Measurements from ENCODE around the gene KCNMB3.

The KCNMB3 gene, protein sequence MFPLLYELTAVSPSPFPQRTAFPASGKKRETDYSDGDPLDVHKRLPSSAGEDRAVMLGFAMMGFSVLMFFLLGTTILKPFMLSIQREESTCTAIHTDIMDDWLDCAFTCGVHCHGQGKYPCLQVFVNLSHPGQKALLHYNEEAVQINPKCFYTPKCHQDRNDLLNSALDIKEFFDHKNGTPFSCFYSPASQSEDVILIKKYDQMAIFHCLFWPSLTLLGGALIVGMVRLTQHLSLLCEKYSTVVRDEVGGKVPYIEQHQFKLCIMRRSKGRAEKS

DNA sequence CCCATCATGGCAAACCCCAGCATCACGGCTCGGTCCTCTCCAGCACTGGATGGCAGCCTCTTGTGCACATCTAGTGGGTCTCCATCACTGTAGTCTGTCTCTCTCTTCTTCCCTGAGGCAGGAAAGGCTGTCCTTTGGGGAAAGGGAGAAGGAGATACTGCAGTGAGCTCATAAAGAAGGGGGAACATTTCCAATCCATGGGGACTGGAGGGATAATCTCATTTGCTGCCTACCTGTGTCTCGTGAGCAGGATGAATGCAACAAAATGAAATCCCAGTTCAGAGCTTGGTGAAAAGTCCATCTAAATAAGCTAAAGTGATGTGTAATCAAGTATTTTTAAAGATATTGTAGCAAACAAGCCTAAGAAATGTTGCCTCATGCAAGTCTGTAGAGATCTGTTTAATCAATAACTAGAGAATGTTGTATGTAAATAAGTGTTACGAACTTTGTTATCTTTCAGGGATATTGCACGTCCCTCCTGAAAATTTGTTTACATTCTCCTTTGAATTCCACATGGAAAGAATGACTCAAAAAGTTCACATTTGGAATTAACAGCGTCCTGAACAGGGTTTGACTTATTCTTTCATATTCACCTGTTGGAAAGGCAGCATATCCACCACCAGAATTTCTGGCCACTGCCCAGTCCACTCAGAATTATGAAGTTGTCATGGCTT, at the start of gene KCNMB3:
Gene KCNMB3 (minus strand): TSS at position 312 of the 674 bp plus-strand sequence. CDS start 124 bp downstream, at position 188.
- no peak within 1 kb of the TSS for H2AFZ ChIP-seq (ENCODE audit: low read length, unreplicated experiment)
- H3K27me3 ChIP-seq (ENCODE audit: insufficient read depth, low read length) = no peaks in the 10 kb centered on the region
- peaks cover 5% of the 10 kb centered on the region for H3K79me2 ChIP-seq (ENCODE audit: control insufficient read depth, insufficient read depth, low read length, unreplicated experiment)
- H3K36me3 ChIP-seq (ENCODE audit: insufficient read depth, low read length) = peaks cover 8% of the 10 kb centered on the region; the same call in 1 of the 2 replicates
- H3K4me3 ChIP-seq (ENCODE audit: low read depth, low read length) = no peak within 1 kb of the TSS
- no peak within 1 kb of the TSS for H3K27ac ChIP-seq (ENCODE audit: low read depth, low read length)
- no peaks in the 10 kb centered on the region for H3K4me1 ChIP-seq (ENCODE audit: control insufficient read depth, insufficient read depth, low read length, unreplicated experiment)

DNA sequence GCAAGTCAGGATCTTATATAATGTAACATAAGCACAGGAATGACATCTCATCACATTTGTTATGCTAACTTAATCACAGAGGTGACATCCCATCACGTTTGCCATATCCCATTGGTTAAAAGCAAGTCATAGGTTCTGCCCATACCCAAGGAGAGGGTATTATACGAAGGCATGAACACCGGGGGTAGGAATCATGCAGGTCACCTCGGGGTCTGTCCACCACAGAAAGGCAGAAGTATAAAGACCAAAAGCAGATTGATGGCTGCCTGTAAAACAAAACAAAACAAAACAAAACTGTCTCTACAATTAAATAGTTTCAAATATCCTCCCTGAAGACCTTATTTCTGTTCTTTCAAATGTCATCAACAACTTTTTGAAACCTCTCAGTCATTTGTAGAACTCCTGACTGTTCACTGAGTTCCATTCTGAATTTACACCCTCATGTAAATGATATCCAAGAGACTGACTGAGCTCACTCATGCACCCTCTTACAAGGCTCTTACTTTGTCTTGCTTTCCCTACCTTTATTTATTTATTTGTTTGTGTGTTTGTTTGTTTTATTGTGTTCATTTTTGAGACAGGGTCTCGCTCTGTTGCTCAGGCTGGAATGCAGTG, 49.2 kb upstream of the KCNMB3 start:
- Histone ChIP-seq H3K79me2 (ENCODE audit: control insufficient read depth, insufficient read depth, low read length, unreplicated experiment) (no peaks in the 10 kb centered on the region), H3K4me1 (ENCODE audit: control insufficient read depth, insufficient read depth, low read length, unreplicated experiment) (peaks cover 10% of the 10 kb centered on the region), H3K27ac (ENCODE audit: low read depth, low read length) (no peak overlapping the region), H3K36me3 (ENCODE audit: insufficient read depth, low read length) (no peaks in the 10 kb centered on the region), H3K4me3 (ENCODE audit: low read depth, low read length) (no peak overlapping the region), H2AFZ (ENCODE audit: low read length, unreplicated experiment) (no peak overlapping the region), H3K27me3 (ENCODE audit: insufficient read depth, low read length) (no peaks in the 10 kb centered on the region)

GRCh38 chr3:179299316-179299715, 48.4 kb upstream of the KCNMB3 start:
- H3K27ac ChIP-seq (ENCODE audit: low read depth, low read length) = no peak overlapping the region
- 0 out of 2 replicates have a peak, but pooled peaks cover 3% of the 10 kb centered on the region for H3K27me3 ChIP-seq (ENCODE audit: insufficient read depth, low read length)
- H3K79me2 ChIP-seq (ENCODE audit: control insufficient read depth, insufficient read depth, low read length, unreplicated experiment) = no peaks in the 10 kb centered on the region
- no peak overlapping the region for H2AFZ ChIP-seq (ENCODE audit: low read length, unreplicated experiment)
- H3K36me3 ChIP-seq (ENCODE audit: insufficient read depth, low read length) = no peaks in the 10 kb centered on the region
- H3K4me3 ChIP-seq (ENCODE audit: low read depth, low read length) = no peak overlapping the region
- peaks cover 3% of the 10 kb centered on the region for H3K4me1 ChIP-seq (ENCODE audit: control insufficient read depth, insufficient read depth, low read length, unreplicated experiment)

GRCh38 chr3:179297971-179298725, 47.2 kb upstream of the KCNMB3 start:
- Histone ChIP-seq H2AFZ (ENCODE audit: low read length, unreplicated experiment) (no peak overlapping the region), H3K27me3 (ENCODE audit: insufficient read depth, low read length) (0 out of 2 replicates have a peak, but pooled peaks cover 3% of the 10 kb centered on the region), H3K4me1 (ENCODE audit: control insufficient read depth, insufficient read depth, low read length, unreplicated experiment) (no peaks in the 10 kb centered on the region), H3K79me2 (ENCODE audit: control insufficient read depth, insufficient read depth, low read length, unreplicated experiment) (no peaks in the 10 kb centered on the region), H3K27ac (ENCODE audit: low read depth, low read length) (no peak overlapping the region), H3K4me3 (ENCODE audit: low read depth, low read length) (no peak overlapping the region), H3K36me3 (ENCODE audit: insufficient read depth, low read length) (no peaks in the 10 kb centered on the region)

GRCh38 chr3:179292450-179292849, 41.5 kb upstream of the KCNMB3 start:
- Histone ChIP-seq H2AFZ (ENCODE audit: low read length, unreplicated experiment) (no peak overlapping the region), H3K27ac (ENCODE audit: low read depth, low read length) (no peak overlapping the region), H3K4me1 (ENCODE audit: control insufficient read depth, insufficient read depth, low read length, unreplicated experiment) (no peaks in the 10 kb centered on the region), H3K4me3 (ENCODE audit: low read depth, low read length) (no peak overlapping the region), H3K27me3 (ENCODE audit: insufficient read depth, low read length) (0 out of 2 replicates have a peak, but pooled peaks cover 3% of the 10 kb centered on the region), H3K79me2 (ENCODE audit: control insufficient read depth, insufficient read depth, low read length, unreplicated experiment) (no peaks in the 10 kb centered on the region), H3K36me3 (ENCODE audit: insufficient read depth, low read length) (no peaks in the 10 kb centered on the region)

DNA sequence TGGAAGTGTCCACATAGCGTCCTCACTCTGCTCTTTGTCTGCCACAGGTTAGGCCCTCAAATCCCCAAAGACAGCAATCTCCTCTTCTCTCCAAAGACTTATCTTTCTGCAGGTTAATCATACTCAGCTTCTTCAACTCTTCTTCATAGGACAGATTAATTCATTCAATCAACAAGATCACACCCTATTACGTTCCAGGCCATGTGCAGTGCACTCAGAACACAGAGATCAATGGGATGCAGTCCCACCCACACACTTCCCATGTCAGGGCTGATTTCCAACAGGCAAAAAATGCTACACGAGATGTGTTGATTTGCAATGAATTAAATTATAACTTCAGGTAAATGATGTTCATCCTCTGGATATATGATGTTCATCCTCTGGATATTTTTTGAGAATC, 38.4 kb upstream of the KCNMB3 start:
- H3K4me3 ChIP-seq (ENCODE audit: low read depth, low read length) = no peak overlapping the region
- no peaks in the 10 kb centered on the region for H3K79me2 ChIP-seq (ENCODE audit: control insufficient read depth, insufficient read depth, low read length, unreplicated experiment)
- no peaks in the 10 kb centered on the region for H3K36me3 ChIP-seq (ENCODE audit: insufficient read depth, low read length)
- H3K27ac ChIP-seq (ENCODE audit: low read depth, low read length) = no peak overlapping the region
- no peaks in the 10 kb centered on the region for H3K27me3 ChIP-seq (ENCODE audit: insufficient read depth, low read length)
- H2AFZ ChIP-seq (ENCODE audit: low read length, unreplicated experiment) = no peak overlapping the region
- no peaks in the 10 kb centered on the region for H3K4me1 ChIP-seq (ENCODE audit: control insufficient read depth, insufficient read depth, low read length, unreplicated experiment)

GRCh38 chr3:179288845-179289244, 37.9 kb upstream of the KCNMB3 start:
- H2AFZ ChIP-seq (ENCODE audit: low read length, unreplicated experiment) = no peak overlapping the region
- H3K36me3 ChIP-seq (ENCODE audit: insufficient read depth, low read length) = no peaks in the 10 kb centered on the region
- no peak overlapping the region for H3K4me3 ChIP-seq (ENCODE audit: low read depth, low read length)
- no peaks in the 10 kb centered on the region for H3K79me2 ChIP-seq (ENCODE audit: control insufficient read depth, insufficient read depth, low read length, unreplicated experiment)
- H3K27ac ChIP-seq (ENCODE audit: low read depth, low read length) = no peak overlapping the region
- no peaks in the 10 kb centered on the region for H3K27me3 ChIP-seq (ENCODE audit: insufficient read depth, low read length)
- H3K4me1 ChIP-seq (ENCODE audit: control insufficient read depth, insufficient read depth, low read length, unreplicated experiment) = no peaks in the 10 kb centered on the region

- Histone ChIP-seq H3K27ac (ENCODE audit: low read depth, low read length) (no peak overlapping the region), H3K27me3 (ENCODE audit: insufficient read depth, low read length) (no peaks in the 10 kb centered on the region), H2AFZ (ENCODE audit: low read length, unreplicated experiment) (no peak overlapping the region), H3K4me1 (ENCODE audit: control insufficient read depth, insufficient read depth, low read length, unreplicated experiment) (no peaks in the 10 kb centered on the region), H3K36me3 (ENCODE audit: insufficient read depth, low read length) (no peaks in the 10 kb centered on the region), H3K79me2 (ENCODE audit: control insufficient read depth, insufficient read depth, low read length, unreplicated experiment) (no peaks in the 10 kb centered on the region), H3K4me3 (ENCODE audit: low read depth, low read length) (no peak overlapping the region)
Measured at GRCh38 chr3:179286331-179286730, 35.4 kb upstream of the KCNMB3 start.

GRCh38 chr3:179281825-179282224, 30.9 kb upstream of the KCNMB3 start:
- no peak overlapping the region for H3K4me3 ChIP-seq (ENCODE audit: low read depth, low read length)
- no peaks in the 10 kb centered on the region for H3K27me3 ChIP-seq (ENCODE audit: insufficient read depth, low read length)
- no peaks in the 10 kb centered on the region for H3K36me3 ChIP-seq (ENCODE audit: insufficient read depth, low read length)
- no peak overlapping the region for H3K27ac ChIP-seq (ENCODE audit: low read depth, low read length)
- H3K4me1 ChIP-seq (ENCODE audit: control insufficient read depth, insufficient read depth, low read length, unreplicated experiment) = no peaks in the 10 kb centered on the region
- H2AFZ ChIP-seq (ENCODE audit: low read length, unreplicated experiment) = no peak overlapping the region
- no peaks in the 10 kb centered on the region for H3K79me2 ChIP-seq (ENCODE audit: control insufficient read depth, insufficient read depth, low read length, unreplicated experiment)

DNA sequence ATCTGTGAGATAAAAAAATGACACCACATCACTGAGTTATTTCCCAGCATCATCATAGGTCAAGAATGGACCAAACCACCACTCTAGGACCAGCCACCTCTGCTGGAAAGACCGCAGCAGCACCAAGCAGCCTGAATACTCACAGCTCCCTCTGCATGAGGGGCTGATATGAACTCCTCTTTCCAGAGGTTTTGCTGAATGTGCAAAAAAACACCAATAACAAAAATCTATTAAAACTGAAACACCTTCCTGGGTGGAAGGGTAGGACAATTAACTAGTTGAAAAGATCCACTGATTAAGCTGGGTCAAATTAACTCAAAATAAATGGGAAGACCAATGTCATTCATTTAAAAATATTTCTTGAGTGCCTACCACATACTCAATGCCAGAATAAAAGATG, 28.9 kb upstream of the KCNMB3 start:
- Histone ChIP-seq H3K79me2 (ENCODE audit: control insufficient read depth, insufficient read depth, low read length, unreplicated experiment) (no peaks in the 10 kb centered on the region), H3K27ac (ENCODE audit: low read depth, low read length) (no peak overlapping the region), H3K4me3 (ENCODE audit: low read depth, low read length) (no peak overlapping the region), H2AFZ (ENCODE audit: low read length, unreplicated experiment) (no peak overlapping the region), H3K4me1 (ENCODE audit: control insufficient read depth, insufficient read depth, low read length, unreplicated experiment) (no peaks in the 10 kb centered on the region), H3K27me3 (ENCODE audit: insufficient read depth, low read length) (no peaks in the 10 kb centered on the region), H3K36me3 (ENCODE audit: insufficient read depth, low read length) (no peaks in the 10 kb centered on the region)
